ENCODE data around the gene CFAP91.
"Not testable (repeated sequence)": the region's sequence is repeated elsewhere in the genome, so short reads cannot be mapped to it uniquely, and the experiment has no call there.

The CFAP91 gene

DNA sequence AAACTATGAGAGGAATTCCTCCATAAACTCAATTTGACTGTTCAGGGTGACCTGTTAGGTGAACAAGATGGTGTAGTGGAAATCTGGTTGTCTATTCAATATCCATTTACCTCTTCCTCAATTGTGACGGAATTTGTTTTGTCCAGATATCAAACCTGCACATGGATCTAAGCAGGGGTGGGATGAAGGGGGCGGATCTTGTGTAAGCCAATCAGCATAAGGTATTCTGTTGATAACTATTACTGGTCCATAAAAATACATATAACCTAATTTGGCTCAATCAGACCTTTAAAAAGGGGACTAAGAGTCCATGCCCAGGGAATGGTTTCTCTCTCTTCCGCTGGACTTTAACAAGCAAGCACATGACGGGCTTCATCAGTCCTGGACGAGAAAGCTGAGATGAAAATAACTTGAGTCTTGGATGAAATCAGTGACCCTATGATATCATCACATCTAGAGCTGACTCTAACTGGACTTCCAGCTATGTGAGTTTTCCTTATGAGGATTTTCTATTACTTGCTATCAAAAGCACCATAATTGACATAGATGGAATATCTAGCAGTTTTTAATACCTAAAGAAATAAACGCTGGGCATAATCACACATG lies 36.8 kb upstream of the CFAP91 start:
- Histone ChIP-seq H3K4me3 (ENCODE audit: low read length) (no peak overlapping the region), H3K9me3 (ENCODE audit: control insufficient read depth, low read depth, low read length) (no peaks in the 10 kb centered on the region), H3K36me3 (ENCODE audit: control insufficient read depth, low read depth, low read length) (peaks cover 8% of the 10 kb centered on the region), H3K27ac (ENCODE audit: low read length) (no peak overlapping the region), H3K4me1 (ENCODE audit: control insufficient read depth, low read depth, low read length) (no peaks in the 10 kb centered on the region), H3K27me3 (ENCODE audit: control insufficient read depth, insufficient read depth, low read length) (no peaks in the 10 kb centered on the region), H3K9ac (ENCODE audit: low read length) (no peak overlapping the region)

DNA sequence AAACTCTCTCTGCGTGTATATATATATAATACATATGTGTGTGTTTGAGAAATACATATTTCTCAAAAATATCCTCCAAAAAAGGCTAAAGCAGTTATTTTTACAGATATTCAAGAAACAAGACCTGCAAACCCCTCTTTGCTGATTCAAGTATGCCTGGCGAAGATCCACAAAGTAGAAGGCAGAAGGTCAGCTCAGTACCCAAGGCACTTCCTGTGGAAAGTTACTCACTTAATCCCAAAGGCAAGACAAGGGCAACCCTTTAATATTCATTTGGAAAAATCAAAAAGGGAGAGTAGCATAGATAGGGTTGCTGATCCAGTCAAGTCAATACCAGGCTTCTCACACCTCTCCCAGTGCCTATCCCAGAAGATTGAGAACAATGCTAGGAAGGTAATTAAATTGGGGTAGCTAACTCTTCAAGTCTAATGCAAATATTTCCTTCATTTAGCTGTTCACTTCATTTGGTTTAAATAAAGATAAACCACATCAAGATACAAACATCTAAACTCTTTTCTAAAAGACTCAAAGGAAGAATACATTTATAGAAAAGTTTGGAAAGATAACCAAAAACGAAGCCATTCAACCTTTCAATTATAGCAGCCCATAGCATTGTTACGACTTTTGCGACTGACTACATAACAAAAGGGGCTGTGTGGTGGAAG lies 32.8 kb upstream of the CFAP91 start:
- H3K36me3 ChIP-seq (ENCODE audit: control insufficient read depth, low read depth, low read length): peaks cover 40% of the 10 kb centered on the region
- no peak overlapping the region for H3K27ac ChIP-seq (ENCODE audit: low read length)
- no peak overlapping the region for H3K9ac ChIP-seq (ENCODE audit: low read length)
- H3K4me3 ChIP-seq (ENCODE audit: low read length): no peak overlapping the region
- no peaks in the 10 kb centered on the region for H3K27me3 ChIP-seq (ENCODE audit: control insufficient read depth, insufficient read depth, low read length)
- no peaks in the 10 kb centered on the region for H3K4me1 ChIP-seq (ENCODE audit: control insufficient read depth, low read depth, low read length)
- H3K9me3 ChIP-seq (ENCODE audit: control insufficient read depth, low read depth, low read length): no peaks in the 10 kb centered on the region

DNA sequence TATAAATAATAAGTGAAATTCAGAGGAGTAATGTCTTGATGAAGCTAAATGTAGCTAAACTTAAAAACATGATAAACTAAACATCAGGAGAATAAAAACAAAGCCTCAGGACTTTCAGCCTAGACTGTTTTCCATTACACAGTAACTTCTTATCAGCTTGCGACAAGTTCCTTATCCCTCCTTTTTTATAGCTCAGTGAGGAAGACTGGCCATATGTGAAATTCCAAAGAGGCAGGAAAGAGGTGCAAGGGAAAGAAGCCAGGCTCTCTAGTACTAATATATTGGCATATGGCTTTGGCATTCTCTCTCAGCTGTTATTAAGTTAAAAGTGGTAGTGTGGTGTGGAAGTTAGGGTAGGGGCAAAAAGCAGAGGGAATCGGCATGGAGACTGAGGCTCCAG lies 30.0 kb upstream of the CFAP91 start:
- H3K4me1 ChIP-seq (ENCODE audit: control insufficient read depth, low read depth, low read length): peaks cover 8% of the 10 kb centered on the region
- no peaks in the 10 kb centered on the region for H3K9me3 ChIP-seq (ENCODE audit: control insufficient read depth, low read depth, low read length)
- no peaks in the 10 kb centered on the region for H3K27me3 ChIP-seq (ENCODE audit: control insufficient read depth, insufficient read depth, low read length)
- no peak overlapping the region for H3K4me3 ChIP-seq (ENCODE audit: low read length)
- H3K9ac ChIP-seq (ENCODE audit: low read length): no peak overlapping the region
- H3K27ac ChIP-seq (ENCODE audit: low read length): no peak overlapping the region
- H3K36me3 ChIP-seq (ENCODE audit: control insufficient read depth, low read depth, low read length): peaks cover 40% of the 10 kb centered on the region

DNA sequence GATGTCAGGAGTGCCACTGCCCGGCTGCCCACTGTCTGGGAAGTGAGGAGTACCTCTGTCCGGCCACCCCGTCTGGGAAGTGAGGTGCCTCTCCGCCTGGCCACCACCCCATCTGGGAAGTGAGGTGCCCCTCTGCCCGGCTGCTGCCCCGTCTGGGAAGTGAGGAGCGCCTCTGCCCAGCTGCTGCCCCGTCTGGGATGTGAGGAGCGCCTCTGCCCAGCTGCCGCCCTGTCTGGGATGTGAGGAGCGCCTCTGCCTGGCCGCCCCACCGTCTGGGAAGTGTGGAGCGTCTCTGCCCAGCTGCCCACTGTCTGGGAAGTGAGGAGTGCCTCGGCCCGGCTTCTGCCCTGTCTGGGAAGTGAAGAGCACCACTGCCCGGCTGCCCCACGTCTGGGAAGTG lies 28.9 kb upstream of the CFAP91 start:
- no peak overlapping the region for H3K4me3 ChIP-seq (ENCODE audit: low read length)
- no peaks in the 10 kb centered on the region for H3K9me3 ChIP-seq (ENCODE audit: control insufficient read depth, low read depth, low read length)
- no peaks in the 10 kb centered on the region for H3K27me3 ChIP-seq (ENCODE audit: control insufficient read depth, insufficient read depth, low read length)
- H3K36me3 ChIP-seq (ENCODE audit: control insufficient read depth, low read depth, low read length): peaks cover 37% of the 10 kb centered on the region
- peaks cover 8% of the 10 kb centered on the region for H3K4me1 ChIP-seq (ENCODE audit: control insufficient read depth, low read depth, low read length)
- H3K27ac ChIP-seq (ENCODE audit: low read length): no peak overlapping the region
- no peak overlapping the region for H3K9ac ChIP-seq (ENCODE audit: low read length)

DNA sequence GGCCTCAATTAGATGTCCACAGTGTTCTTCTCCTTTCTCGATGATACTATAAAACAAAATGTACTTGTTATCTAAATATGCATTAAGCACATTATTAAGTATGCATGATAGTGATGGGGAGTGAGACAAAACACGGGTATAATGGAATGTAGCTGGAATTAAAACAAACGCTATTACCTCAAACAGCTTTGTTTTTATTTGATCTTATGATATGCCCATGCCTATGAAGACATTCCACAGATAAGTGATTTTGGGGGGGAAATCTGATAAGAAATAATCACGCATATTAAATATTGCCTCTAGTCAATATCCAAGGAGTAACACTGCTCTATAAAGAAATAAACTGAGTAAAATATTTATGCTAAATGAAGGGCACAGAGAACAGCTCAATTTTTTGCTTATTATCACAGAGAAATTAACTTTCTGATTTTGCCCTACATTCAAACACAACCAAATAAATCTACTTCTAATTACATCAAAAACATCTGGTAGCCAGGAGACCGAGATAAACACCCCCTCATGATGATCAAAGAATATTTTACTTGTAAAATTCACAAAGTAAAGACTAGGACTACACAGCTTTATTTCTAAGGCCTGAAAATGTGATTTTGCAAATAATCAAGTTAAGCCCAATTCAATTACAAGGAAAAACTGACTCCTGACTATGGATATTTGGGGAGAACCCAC lies 27.5 kb upstream of the CFAP91 start:
- H3K27ac ChIP-seq (ENCODE audit: low read length): no peak overlapping the region
- H3K4me3 ChIP-seq (ENCODE audit: low read length): no peak overlapping the region
- H3K9ac ChIP-seq (ENCODE audit: low read length): no peak overlapping the region
- H3K27me3 ChIP-seq (ENCODE audit: control insufficient read depth, insufficient read depth, low read length): no peaks in the 10 kb centered on the region
- H3K36me3 ChIP-seq (ENCODE audit: control insufficient read depth, low read depth, low read length): peaks cover 35% of the 10 kb centered on the region
- peaks cover 8% of the 10 kb centered on the region for H3K4me1 ChIP-seq (ENCODE audit: control insufficient read depth, low read depth, low read length)
- no peaks in the 10 kb centered on the region for H3K9me3 ChIP-seq (ENCODE audit: control insufficient read depth, low read depth, low read length)

DNA sequence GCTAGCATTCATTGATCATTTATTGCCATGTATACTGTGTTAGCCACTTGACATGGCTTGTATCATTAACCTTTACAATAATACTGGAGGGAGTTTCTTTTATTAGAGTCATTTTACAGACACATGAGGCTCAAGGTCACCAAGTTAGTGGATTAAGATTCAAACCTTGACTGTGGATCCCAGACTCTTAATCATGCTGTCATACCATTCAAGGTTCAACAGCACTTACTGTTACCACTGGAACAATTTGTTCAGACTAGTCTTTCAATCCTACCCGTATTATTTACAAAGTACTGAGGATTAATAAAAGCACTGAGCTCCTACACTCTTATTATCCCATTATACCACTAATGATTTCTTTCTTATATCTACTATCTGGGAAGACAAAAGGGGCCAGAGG lies 26.8 kb upstream of the CFAP91 start:
- peak overlapping the region; percentile 81 for H3K4me3 ChIP-seq (ENCODE audit: low read length)
- H3K27me3 ChIP-seq (ENCODE audit: control insufficient read depth, insufficient read depth, low read length): no peaks in the 10 kb centered on the region
- peaks cover 8% of the 10 kb centered on the region for H3K4me1 ChIP-seq (ENCODE audit: control insufficient read depth, low read depth, low read length)
- H3K36me3 ChIP-seq (ENCODE audit: control insufficient read depth, low read depth, low read length): peaks cover 33% of the 10 kb centered on the region
- no peaks in the 10 kb centered on the region for H3K9me3 ChIP-seq (ENCODE audit: control insufficient read depth, low read depth, low read length)
- peak overlapping the region; percentile 68 for H3K9ac ChIP-seq (ENCODE audit: low read length)
- no peak overlapping the region for H3K27ac ChIP-seq (ENCODE audit: low read length)

DNA sequence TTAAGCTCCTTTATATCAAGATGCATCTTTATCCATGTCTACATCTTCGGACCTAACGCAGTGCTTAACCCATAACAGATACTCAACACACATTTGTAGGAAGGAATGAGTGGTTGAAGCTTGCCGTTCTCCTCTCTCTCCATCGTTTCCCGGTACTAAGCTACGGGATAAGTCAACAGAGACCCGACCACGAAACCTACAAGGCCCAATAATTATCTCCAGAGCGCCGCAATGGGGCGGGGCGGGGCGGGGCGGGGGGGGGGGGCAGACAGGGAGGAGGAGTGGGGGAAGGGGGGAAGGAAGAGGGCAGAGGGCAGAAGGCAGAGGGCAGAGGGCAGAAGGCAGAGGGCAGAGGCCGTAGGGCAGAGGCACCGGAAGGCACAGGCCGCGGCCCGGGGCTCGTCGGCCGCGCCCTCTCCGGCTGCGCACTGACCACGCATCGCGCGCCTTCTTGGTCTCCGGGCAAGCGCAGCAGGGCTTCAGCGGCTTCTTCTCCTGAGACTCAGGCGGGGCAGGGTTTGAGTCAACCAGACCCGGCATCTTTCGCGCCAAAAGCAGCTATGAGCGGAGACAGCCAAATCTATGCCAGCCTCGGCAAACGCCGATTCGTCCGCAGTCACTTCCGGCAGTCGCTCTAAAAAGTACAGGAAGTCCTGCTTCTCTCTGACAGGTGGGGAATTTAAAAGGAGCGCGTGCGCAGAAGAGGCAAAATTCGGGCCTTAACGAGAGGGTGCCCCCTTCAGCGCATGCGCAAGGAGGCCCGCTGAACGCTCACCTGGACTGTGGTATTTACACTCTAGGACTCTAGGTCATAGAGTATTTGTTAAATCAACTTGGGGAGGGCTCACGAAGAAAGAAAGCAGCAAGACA lies 25.8 kb upstream of the CFAP91 start, which contains the start of gene COX17:
Gene COX17, minus strand, starts transcription at position 636 of the 870 bp plus-strand sequence. Its CDS starts 96 bp downstream, at position 540.
- H3K4me1 ChIP-seq (ENCODE audit: control insufficient read depth, low read depth, low read length): peaks cover 8% of the 10 kb centered on the region
- H3K9me3 ChIP-seq (ENCODE audit: control insufficient read depth, low read depth, low read length): no peaks in the 10 kb centered on the region
- peaks cover 23% of the 10 kb centered on the region for H3K36me3 ChIP-seq (ENCODE audit: control insufficient read depth, low read depth, low read length)
- peak within 1 kb of the TSS; percentile 81 for H3K4me3 ChIP-seq (ENCODE audit: low read length)
- H3K27me3 ChIP-seq (ENCODE audit: control insufficient read depth, insufficient read depth, low read length): no peaks in the 10 kb centered on the region
- H3K27ac ChIP-seq (ENCODE audit: low read length): peak within 1 kb of the TSS; percentile 69
- H3K9ac ChIP-seq (ENCODE audit: low read length): peak within 1 kb of the TSS; percentile 68

DNA sequence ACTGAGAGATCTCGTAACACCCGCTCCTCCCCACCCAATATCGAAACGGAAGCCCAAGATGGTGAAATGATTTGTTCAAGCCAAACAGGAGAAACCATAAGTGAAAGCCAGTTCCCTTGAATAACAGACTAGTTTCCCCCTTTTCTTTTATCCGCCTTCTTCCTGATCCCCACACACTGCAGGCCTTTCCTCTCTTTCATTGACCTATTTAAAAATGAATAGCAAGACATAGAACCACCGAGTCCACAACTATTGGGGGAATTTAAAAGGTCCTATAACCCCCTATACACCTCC lies 25.2 kb upstream of the CFAP91 start:
- peak overlapping the region; percentile 75 for H3K4me3 ChIP-seq (ENCODE audit: low read length)
- H3K27me3 ChIP-seq (ENCODE audit: control insufficient read depth, insufficient read depth, low read length): no peaks in the 10 kb centered on the region
- peaks cover 8% of the 10 kb centered on the region for H3K4me1 ChIP-seq (ENCODE audit: control insufficient read depth, low read depth, low read length)
- peaks cover 18% of the 10 kb centered on the region for H3K36me3 ChIP-seq (ENCODE audit: control insufficient read depth, low read depth, low read length)
- no peaks in the 10 kb centered on the region for H3K9me3 ChIP-seq (ENCODE audit: control insufficient read depth, low read depth, low read length)
- H3K27ac ChIP-seq (ENCODE audit: low read length): peak overlapping the region; percentile 69
- H3K9ac ChIP-seq (ENCODE audit: low read length): peak overlapping the region; percentile 54

DNA sequence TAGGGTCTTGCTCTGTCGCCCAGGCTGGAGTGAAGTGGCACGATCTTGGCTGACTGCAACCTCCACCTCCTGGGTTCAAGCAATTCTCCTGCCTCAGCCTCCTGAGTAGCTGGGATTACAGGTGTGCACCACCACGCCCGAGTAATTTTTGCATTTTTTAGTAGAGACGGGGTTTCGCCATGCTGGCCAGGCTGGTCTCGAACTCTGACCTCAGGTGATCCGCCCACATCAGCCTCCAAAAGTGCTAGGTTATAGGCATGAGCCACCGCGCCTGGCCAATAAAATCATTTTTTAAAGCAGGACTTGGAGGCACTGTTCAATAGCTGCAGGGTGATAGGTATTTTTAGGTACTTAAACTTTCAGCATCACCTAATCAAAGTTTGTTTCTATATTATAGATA lies 24.6 kb upstream of the CFAP91 start:
- not testable (repeated sequence) for H3K4me1 ChIP-seq (ENCODE audit: control insufficient read depth, low read depth, low read length); H3K27me3 ChIP-seq (ENCODE audit: control insufficient read depth, insufficient read depth, low read length); H3K27ac ChIP-seq (ENCODE audit: low read length); H3K9me3 ChIP-seq (ENCODE audit: control insufficient read depth, low read depth, low read length); H3K4me3 ChIP-seq (ENCODE audit: low read length); H3K9ac ChIP-seq (ENCODE audit: low read length)
- peaks cover 12% of the 10 kb centered on the region for H3K36me3 ChIP-seq (ENCODE audit: control insufficient read depth, low read depth, low read length)

DNA sequence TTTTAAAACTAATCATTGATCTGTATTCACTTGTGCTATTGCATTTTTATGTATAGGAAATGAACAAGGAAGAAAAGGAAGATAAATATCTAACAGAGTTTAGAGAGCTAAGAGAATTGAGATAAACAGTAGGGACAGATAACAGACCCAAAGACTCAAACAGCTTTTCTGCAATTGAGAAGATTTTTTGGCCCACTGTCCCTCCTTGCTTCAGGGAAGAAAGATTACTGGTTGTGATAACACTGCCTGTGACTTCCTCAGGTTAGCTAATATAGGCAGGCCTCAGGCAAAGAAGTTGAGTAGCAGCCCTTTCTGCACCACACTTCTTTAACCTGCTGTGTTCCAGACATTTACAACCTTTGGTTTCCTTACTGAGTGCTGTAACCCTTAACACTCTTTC lies 22.9 kb upstream of the CFAP91 start:
- no peaks in the 10 kb centered on the region for H3K9me3 ChIP-seq (ENCODE audit: control insufficient read depth, low read depth, low read length)
- H3K4me3 ChIP-seq (ENCODE audit: low read length): no peak overlapping the region
- H3K9ac ChIP-seq (ENCODE audit: low read length): no peak overlapping the region
- H3K36me3 ChIP-seq (ENCODE audit: control insufficient read depth, low read depth, low read length): peaks cover under 1% of the 10 kb centered on the region
- peaks cover 8% of the 10 kb centered on the region for H3K4me1 ChIP-seq (ENCODE audit: control insufficient read depth, low read depth, low read length)
- H3K27me3 ChIP-seq (ENCODE audit: control insufficient read depth, insufficient read depth, low read length): no peaks in the 10 kb centered on the region
- H3K27ac ChIP-seq (ENCODE audit: low read length): no peak overlapping the region

DNA sequence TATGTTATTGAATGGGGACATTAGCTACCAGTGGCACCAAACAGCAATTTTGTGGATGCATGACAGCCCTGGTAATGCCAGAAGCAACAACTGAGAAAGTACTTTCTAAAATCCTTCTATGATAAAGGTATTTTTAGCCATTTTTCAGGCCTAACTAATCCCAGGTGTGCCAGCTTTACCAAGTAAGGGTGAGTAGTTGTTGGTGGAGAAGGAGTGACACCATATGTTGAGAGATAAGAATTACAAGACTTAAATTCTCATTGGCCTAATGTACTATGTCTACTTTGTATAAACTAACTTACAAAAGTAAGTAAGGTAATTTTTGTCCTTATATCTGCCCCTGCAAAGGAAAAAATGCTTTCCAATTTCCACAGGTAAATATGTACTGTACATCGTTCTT lies 21.5 kb upstream of the CFAP91 start:
- no peak overlapping the region for H3K9ac ChIP-seq (ENCODE audit: low read length)
- H3K36me3 ChIP-seq (ENCODE audit: control insufficient read depth, low read depth, low read length): no peaks in the 10 kb centered on the region
- no peak overlapping the region for H3K4me3 ChIP-seq (ENCODE audit: low read length)
- H3K4me1 ChIP-seq (ENCODE audit: control insufficient read depth, low read depth, low read length): peaks cover 2% of the 10 kb centered on the region
- no peaks in the 10 kb centered on the region for H3K27me3 ChIP-seq (ENCODE audit: control insufficient read depth, insufficient read depth, low read length)
- no peaks in the 10 kb centered on the region for H3K9me3 ChIP-seq (ENCODE audit: control insufficient read depth, low read depth, low read length)
- H3K27ac ChIP-seq (ENCODE audit: low read length): no peak overlapping the region
